ENCODE data around the gene ANKZF1. TPM values are rescaled to one million over a fixed set of nuclear protein-coding genes. Genes with fewer than 3 reads are reported as not detected.

Gene ANKZF1
- total RNA-seq, 1 donor from 2014 or later, result 46.1 TPM

- H3K27me3 ChIP-seq (ENCODE audit: low read depth), result no peaks in the 10 kb centered on the region
- intact Hi-C loops (cut with DNase I), result no loop called here
- H3K9me3 ChIP-seq, result no peaks in the 10 kb centered on the region
- no peak for TF ChIP-seq CTCF (IDR thresholded peaks at IDR 0.05)
- H3K4me3 ChIP-seq, result no peak overlapping the region
- peaks cover 25% of the 10 kb centered on the region for H3K4me1 ChIP-seq
- DNase-seq (no peak), ATAC-seq (no peak)
- no peak overlapping the region for H3K27ac ChIP-seq
- H3K36me3 ChIP-seq, result peaks cover 61% of the 10 kb centered on the region
Observed at GRCh38 chr2:219282375-219282774, 52.8 kb downstream of the ANKZF1 start.

GRCh38 chr2:219282943-219283581 lies 53.5 kb downstream of the ANKZF1 start:
- DNase-seq, result no peak
- no peak overlapping the region for H3K27ac ChIP-seq
- H3K4me1 ChIP-seq, result peaks cover 19% of the 10 kb centered on the region
- no peaks in the 10 kb centered on the region for H3K27me3 ChIP-seq (ENCODE audit: low read depth)
- H3K9me3 ChIP-seq, result no peaks in the 10 kb centered on the region
- intact Hi-C loops (cut with DNase I), result no loop called here
- H3K36me3 ChIP-seq, result peaks cover 61% of the 10 kb centered on the region
- TF ChIP-seq CTCF (IDR thresholded peaks at IDR 0.05), result no peak
- ATAC-seq, result no peak
- H3K4me3 ChIP-seq, result no peak overlapping the region

GRCh38 chr2:219284501-219285372 lies 55.1 kb downstream of the ANKZF1 start:
- Histone ChIP-seq H3K27ac (no peak overlapping the region), H3K4me1 (peaks cover 16% of the 10 kb centered on the region)
- intact Hi-C loops (cut with DNase I), result no loop called here

GRCh38 chr2:219285373-219285735 lies 55.7 kb downstream of the ANKZF1 start:
- Histone ChIP-seq H3K36me3 (peaks cover 61% of the 10 kb centered on the region), H3K27me3 (ENCODE audit: low read depth) (no peaks in the 10 kb centered on the region), H3K27ac (no peak overlapping the region), H3K4me1 (peaks cover 11% of the 10 kb centered on the region), H3K9me3 (no peaks in the 10 kb centered on the region), H3K4me3 (no peak overlapping the region)
- intact Hi-C loops (cut with DNase I), result no loop called here
- no peak for TF ChIP-seq CTCF (IDR thresholded peaks at IDR 0.05)
- no peak for DNase-seq
- no peak for ATAC-seq

More at GRCh38 chr2:219284501-219285372, 55.1 kb downstream of the ANKZF1 start:
- DNase-seq (no peak), ATAC-seq (no peak)
- H3K27me3 ChIP-seq (ENCODE audit: low read depth), result no peaks in the 10 kb centered on the region
- H3K4me3 ChIP-seq, result no peak overlapping the region
- H3K36me3 ChIP-seq, result peaks cover 61% of the 10 kb centered on the region
- no peaks in the 10 kb centered on the region for H3K9me3 ChIP-seq
- TF ChIP-seq CTCF (IDR thresholded peaks at IDR 0.05), result no peak

GRCh38 chr2:219285894-219286425 lies 56.4 kb downstream of the ANKZF1 start:
- ATAC-seq (peak in 1 of 2 donors; percentile 4), DNase-seq (no peak)
- intact Hi-C loops (cut with DNase I), result no loop called here
- Histone ChIP-seq H3K9me3 (no peaks in the 10 kb centered on the region), H3K4me3 (no peak overlapping the region), H3K4me1 (peaks cover 7% of the 10 kb centered on the region), H3K27ac (no peak overlapping the region), H3K27me3 (ENCODE audit: low read depth) (no peaks in the 10 kb centered on the region), H3K36me3 (peaks cover 55% of the 10 kb centered on the region)
- TF ChIP-seq CTCF (IDR thresholded peaks at IDR 0.05), result no peak

Other genes starting within 250 kb of the ANKZF1 start
- gene FEV, start 244.6 kb upstream of the ANKZF1 start, total RNA-seq, result not detected
- gene CRYBA2, start 236.4 kb upstream of the ANKZF1 start, total RNA-seq, result not detected
- gene CFAP65, start 188.3 kb upstream of the ANKZF1 start, total RNA-seq, result 7.6 TPM
- gene IHH, start 168.9 kb upstream of the ANKZF1 start, total RNA-seq, result 0.71 TPM
- gene NHEJ1, start 69.0 kb upstream of the ANKZF1 start, total RNA-seq, result 13.0 TPM
- gene SLC23A3, start 59.8 kb upstream of the ANKZF1 start, total RNA-seq, result 3.4 TPM
- gene CNPPD1, start 52.9 kb upstream of the ANKZF1 start, total RNA-seq, result 67.7 TPM
- gene RETREG2, start 51.5 kb upstream of the ANKZF1 start, total RNA-seq, result 82.3 TPM
- 32.6 TPM for gene ZFAND2B, start 23.0 kb upstream of the ANKZF1 start, total RNA-seq
- 15.4 TPM for gene ABCB6, start 10.8 kb upstream of the ANKZF1 start, total RNA-seq
- 45.7 TPM for gene ATG9A, start 170 bp upstream of the ANKZF1 start, total RNA-seq
- 12.6 TPM for gene GLB1L, start 15.6 kb downstream of the ANKZF1 start, total RNA-seq
- gene STK16, start 15.7 kb downstream of the ANKZF1 start, total RNA-seq, result 26.7 TPM
- gene TUBA4B, start 23.4 kb downstream of the ANKZF1 start, total RNA-seq, result 3.5 TPM
- 35.0 TPM for gene TUBA4A, start 24.1 kb downstream of the ANKZF1 start, total RNA-seq
- 76.6 TPM for gene DNAJB2, start 49.6 kb downstream of the ANKZF1 start, total RNA-seq
- gene PTPRN, start 79.6 kb downstream of the ANKZF1 start, total RNA-seq, result not detected
- gene RESP18, start 102.9 kb downstream of the ANKZF1 start, total RNA-seq, result not detected
- gene DNPEP, start 158.1 kb downstream of the ANKZF1 start, total RNA-seq, result 79.5 TPM
- 64.5 TPM for gene DES, start 188.6 kb downstream of the ANKZF1 start, total RNA-seq
- gene SPEG, start 205.0 kb downstream of the ANKZF1 start, total RNA-seq, result 6.5 TPM